NOMO-1 treated with DMSO at 0.1 percent for 48 hours (cell line): ENCODE measurements around the gene DRC7.

Experiments used
- DNase-seq: peaks from one replicate; lab custom pipeline; 2025; ENCODE audit not compliant: unreplicated experiment; lab: John Stamatoyannopoulos, UW

DRC7 gene, protein sequence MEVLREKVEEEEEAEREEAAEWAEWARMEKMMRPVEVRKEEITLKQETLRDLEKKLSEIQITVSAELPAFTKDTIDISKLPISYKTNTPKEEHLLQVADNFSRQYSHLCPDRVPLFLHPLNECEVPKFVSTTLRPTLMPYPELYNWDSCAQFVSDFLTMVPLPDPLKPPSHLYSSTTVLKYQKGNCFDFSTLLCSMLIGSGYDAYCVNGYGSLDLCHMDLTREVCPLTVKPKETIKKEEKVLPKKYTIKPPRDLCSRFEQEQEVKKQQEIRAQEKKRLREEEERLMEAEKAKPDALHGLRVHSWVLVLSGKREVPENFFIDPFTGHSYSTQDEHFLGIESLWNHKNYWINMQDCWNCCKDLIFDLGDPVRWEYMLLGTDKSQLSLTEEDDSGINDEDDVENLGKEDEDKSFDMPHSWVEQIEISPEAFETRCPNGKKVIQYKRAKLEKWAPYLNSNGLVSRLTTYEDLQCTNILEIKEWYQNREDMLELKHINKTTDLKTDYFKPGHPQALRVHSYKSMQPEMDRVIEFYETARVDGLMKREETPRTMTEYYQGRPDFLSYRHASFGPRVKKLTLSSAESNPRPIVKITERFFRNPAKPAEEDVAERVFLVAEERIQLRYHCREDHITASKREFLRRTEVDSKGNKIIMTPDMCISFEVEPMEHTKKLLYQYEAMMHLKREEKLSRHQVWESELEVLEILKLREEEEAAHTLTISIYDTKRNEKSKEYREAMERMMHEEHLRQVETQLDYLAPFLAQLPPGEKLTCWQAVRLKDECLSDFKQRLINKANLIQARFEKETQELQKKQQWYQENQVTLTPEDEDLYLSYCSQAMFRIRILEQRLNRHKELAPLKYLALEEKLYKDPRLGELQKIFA

DNA sequence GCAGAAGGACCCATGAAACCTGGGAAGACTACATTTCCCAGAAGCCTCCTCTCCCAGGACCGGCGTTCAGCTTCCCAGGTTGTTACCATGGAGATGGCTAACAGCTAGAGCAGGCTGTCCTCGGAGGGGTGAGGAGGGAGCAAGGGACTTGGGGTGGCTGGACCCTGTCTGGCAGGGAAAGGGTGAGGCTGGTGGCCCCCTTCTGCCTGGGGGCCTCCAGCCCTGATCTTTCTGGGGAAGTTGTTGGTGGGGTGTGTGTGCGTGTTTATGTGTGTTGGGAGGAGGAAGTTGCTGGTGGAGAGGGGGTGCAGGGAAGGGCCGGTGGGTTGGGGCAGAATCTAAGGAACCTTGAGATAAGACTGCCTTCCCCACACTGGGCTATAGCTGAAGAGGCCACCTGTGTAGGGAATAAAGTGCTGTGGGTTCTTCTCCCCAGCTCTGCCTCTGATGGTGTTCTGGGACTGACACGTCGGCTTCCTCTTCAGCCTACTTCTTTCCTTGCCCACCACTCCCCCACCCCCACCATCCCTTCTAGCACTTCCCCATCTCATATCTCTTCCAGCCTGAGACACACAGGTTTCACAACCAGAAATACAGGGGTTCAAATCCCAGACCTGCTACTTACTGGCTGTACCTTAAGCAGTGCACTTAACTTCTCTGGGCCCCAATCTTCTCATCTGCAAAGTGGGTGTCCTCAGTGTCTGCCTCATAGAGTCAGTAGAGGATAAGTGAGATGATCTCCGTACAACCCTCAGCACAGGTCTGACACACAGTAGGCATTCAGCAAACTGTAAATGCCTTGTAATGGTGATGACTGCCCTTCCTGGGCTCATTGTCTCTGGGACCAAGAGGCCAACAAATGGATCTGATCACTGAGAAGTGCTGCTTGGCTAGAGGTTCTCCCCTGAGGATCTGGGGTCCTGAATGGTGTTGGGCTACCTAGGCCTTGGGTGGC, at the start of gene DRC7:
DRC7 (plus strand) TSS at position 82 of the 955 bp plus-strand sequence. CDS start 3,144 bp downstream, outside the sequence.
- DNase-seq = peak; percentile 87

DNA sequence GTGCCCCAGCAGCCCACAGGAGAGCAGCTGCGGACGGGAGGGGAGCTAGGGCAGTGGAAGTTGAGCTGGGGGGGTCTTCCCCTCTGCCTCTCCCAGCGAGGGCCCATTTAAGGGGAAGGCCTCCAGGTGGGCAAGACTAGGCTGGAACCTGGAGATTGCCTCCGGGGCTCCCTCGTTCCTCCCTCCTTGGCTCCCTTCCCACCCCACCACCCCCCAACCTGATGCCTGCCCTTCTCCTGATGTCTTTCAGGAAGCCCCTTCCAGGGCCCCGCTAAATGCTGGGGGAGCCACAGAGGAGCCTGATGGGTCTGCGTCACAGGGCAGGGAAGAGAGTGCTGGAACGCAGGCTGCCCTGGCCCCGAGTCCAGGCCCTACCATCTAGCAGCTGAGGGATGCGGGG, 49.4 kb upstream of the DRC7 start:
- no peak for DNase-seq

DNA sequence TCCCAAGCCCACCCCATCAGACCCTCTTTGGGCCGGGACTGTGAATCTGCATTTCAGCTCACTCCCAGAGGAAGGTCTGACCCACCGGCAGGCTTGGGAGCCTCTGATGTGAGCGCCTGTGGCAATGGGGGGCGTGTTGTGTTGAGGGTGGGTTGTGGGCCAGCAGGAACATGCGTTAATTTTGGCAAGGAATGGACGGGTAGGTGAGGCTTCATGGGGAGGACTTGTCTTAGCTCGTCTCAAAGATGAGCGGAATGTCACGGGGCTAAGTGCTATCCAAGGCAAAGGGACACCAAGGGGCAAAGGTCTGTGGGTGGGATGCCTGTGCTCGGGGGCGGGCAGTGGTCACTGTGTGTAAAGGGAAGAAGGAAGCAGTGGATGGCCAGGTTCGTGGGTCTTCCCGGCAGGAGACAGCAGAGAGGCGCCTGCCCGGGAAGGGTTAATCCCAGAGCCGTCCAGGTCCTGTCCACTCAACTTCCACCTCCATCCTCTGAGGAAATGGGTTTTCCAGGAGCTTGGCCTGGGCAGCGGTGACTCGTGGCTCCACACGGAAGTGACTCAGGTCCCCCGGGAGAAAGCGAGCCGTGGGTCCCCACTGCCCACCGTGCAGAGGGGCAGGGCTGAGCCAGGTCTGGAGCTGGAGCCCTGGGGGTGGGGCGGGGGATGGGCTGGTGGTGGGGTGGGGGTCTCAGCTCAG, 48.8 kb upstream of the DRC7 start:
- no peak for DNase-seq

DNA sequence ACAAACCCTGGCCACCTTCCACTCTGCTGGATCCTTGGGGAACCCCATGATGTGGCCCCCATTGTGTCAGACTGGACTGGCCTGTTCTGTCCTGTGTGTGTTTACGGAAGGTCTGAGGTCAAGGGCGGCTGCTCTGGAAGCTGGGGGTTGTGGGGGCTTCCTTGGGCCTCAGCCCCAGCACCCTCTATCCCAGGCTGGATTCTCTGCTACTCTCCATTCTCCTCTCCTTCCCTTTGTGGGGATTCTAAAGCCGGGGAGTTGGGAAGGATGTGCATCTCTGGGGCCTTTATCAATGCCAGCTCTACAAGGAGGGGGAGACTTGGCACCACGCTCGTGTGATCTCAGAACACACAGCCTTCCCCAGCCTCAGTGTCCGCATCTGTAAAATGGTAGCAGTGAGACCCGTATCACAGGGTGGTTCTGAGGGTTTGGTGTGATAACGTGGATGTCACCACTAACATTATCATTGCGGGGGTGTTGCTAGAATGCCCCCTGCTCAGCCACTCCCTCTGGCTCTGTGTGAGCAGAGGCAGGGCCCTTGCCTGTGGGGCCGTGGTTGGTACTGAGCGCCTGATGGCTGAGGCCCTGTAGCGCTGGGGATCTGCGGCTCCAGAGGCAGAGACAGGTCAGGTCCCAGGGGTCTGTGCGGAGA, 48.1 kb upstream of the DRC7 start:
- DNase-seq = no peak

DNA sequence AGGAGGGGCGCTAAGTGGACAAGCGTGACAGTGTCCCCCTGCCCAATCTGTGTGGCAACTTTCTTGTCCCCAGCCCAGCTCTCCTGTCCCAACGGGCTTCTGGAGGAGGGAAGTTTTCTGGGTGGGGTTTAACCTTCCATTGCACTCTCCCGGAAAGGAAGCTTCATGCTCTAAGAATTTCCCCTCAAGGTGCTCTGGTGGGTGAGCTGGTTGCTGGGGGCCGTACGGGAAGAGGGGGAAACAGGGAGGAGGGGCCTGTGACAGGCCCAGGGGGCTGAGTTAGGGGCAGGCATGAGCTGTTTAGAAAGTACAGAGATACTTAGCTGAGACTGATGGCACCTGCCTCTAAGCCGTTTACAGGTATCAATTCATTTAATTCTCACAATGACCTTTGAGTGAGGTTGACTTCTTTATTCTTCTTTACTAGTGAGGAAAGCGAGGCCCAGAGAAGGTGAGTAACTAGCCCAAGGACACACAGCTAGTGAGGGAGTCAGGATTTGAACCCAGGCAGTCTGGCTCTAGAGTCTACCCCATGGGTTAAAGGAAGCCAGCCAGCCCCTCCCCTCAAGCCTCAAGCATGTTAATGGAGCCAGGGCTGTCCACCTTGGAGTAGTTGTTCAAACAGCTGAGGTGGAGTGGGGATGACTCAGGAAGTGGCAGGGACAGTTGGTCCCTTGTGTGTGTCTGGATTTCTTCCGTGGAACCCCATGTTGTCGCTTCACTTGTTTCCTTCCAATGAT, 47.3 kb upstream of the DRC7 start:
- DNase-seq = no peak

DNA sequence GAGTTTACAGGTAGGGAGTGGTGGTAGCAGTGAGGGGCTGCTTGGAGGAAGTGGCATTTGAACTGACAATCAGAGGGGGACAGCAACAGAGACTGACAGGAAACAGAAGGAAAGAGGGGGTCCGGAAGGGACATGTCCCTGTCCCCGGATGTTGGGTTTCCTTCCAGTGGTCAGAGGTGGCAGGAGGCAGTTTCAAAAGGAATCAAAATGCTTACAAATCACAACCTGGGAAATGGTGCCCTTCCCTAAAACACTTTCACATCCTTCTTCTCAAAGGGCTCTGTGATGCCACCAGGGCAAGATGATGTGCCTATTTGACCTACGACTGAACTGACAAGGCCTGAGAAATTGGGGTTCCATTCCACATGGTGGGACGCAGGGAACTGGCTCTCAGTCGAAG, 46.5 kb upstream of the DRC7 start:
- peak; percentile 85 for DNase-seq

DNA sequence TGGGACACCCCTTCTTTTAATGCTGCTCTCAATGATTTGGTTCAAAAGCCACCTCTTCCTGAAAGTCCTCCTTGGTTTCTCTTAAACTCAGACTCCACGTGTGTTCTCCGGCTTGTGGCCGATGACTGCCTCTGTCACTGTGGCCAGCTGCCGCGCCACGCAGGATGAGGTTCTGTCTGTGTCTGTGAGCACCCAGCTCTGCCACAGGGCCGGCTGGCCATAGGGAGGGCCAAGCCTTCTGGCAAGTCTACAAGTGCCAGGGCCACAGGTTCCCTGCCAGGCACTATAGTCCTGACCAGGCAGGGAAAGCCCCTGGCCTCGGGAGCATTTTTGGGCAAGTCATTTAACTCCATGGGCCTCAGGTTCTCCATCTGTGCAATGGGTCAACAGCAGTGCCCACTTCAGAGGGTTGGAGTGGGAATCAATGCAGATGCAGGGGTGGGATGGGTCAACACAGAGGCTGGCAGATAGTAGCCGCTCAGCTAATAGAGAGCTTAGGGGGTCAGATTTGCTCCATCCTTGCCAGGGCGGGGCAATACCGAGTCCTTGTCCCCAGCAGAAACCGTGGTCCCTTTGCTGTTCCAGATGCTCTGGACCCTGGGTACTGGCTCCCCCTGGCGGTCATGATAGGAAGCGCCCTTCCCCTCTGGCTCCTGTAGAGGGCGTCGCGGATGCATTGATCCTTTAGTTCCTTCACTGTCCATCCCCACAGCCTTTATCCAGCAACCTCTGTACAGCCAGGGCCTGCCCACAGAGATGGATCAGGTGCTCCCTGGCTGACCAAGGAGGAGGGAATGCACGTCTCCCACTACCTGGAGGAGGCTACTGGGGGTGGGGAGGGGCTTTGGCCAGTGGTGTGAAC, 45.8 kb upstream of the DRC7 start:
- DNase-seq = peak; percentile 80

DNA sequence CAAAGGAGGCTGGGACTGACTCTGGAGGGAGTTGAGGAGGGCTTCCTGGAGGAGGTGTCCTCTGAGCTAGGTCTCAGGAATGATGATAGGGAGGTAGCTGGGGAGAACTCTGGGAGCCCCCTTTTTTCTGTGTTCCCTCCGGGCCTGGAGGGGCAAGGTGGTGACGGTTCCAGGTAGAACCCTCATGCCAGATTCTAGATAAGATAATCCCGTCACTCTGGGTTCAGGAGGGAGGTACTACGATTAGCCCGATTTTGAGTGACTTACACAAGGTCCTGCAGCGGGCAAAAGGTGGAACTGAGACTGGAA, 45.2 kb upstream of the DRC7 start:
- no peak for DNase-seq

DNA sequence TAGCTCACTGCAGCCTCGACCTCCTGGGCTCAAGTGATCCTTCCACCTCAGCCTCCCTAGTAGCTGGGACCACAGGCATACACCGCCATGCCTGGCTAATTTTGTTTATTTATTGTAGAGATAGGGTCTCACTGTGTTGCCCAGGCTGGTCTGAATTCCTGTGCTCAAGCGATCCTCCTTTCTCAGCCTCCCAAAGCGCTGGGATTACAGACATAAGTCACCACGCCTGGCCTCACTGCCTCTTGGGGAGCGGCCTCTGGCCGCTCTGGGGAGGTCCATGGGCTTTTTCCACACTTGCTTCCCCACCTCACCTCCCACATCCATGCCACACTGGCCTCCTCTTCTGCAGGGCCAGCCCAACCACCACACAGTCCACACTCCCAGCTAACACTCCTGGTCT, 44.8 kb upstream of the DRC7 start:
- no peak for DNase-seq

DNA sequence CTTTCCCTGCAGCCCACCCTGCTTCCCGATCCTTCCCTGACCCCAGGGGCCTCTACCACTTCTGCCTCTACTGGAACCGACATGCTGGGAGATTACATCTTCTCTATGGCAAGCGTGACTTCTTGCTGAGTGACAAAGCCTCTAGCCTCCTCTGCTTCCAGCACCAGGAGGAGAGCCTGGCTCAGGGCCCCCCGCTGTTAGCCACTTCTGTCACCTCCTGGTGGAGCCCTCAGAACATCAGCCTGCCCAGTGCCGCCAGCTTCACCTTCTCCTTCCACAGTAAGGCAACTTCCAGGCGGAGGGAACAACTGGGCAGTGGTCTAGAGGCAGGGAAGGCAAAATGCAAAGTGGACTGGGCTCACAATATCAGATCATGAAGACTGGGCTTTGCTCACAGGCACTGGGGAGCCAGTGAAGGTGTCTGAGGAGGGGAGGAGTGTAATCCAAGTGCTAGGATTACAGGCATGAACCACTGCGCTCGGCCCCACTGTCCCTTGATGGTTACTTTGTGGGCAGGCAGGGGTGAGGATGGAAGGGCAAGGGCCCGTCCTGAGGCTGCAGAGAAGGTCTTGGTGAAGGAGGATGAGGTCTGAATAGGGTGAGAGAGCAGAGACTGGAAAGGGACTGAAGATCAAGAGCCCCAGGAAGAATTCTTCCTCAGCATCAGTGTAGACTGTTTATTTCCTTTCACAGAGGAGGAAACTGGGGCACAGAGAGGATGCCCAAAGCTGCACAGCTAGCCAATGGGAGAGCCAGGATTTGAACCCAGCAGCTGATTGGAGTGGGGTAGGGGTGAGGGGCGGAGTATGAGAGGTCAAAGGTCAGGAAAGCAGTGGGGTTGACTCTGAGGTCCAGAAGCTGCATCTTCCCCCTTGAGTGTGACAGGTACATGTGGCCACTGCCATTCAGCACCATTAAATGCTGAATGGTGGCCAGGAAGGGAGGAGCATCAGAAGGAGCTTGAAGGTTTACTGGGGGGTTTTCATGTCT, 43.0 kb upstream of the DRC7 start:
- DNase-seq = no peak

DNA sequence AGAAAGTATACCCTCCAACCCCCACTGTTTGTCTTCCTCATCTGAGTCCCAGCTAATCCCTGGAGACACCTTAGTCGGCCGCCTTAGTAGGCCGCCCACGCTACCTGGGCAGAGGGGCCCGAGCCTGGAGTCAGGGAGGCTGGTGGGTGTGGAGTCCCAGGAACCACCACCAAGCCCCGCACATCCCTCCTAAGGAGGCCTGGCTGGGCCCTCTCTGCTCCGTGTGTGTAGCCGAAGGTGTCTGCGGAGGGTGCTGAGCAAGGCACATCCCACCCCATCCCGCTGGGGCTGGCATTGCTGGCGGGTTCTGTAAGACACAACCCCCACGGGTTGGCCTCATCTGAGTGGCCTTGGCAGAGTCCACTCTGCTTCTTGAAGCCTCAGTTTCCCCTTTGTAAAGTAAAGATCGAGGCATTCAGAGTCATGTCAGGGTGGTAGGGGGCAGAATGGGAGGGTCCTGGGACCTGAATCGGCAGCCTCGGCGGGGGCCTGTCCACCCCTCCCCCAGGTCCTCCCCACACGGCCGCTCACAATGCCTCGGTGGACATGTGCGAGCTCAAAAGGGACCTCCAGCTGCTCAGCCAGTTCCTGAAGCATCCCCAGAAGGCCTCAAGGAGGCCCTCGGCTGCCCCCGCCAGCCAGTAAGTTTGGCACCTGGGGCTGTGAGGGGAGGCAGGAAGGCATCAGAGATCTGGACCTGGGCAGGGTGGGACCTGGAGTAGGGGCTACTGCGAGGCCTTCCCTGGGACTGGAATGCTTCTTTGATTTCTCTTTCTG, 41.7 kb upstream of the DRC7 start:
- DNase-seq = no peak

DNA sequence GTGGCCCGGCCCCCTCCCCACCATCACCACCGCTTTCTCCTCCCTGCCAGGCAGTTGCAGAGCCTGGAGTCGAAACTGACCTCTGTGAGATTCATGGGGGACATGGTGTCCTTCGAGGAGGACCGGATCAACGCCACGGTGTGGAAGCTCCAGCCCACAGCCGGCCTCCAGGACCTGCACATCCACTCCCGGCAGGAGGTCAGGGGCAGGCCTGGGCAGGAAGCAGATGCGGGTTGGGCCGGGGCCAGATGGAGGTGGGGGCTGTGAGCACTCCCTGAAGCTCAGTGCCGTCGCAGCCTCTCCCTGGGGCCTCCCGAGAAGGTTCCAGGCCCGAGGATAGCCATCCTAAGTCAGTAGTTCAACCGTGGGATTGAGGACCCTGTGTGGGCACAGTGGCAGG, 40.7 kb upstream of the DRC7 start:
- DNase-seq = no peak

DNA sequence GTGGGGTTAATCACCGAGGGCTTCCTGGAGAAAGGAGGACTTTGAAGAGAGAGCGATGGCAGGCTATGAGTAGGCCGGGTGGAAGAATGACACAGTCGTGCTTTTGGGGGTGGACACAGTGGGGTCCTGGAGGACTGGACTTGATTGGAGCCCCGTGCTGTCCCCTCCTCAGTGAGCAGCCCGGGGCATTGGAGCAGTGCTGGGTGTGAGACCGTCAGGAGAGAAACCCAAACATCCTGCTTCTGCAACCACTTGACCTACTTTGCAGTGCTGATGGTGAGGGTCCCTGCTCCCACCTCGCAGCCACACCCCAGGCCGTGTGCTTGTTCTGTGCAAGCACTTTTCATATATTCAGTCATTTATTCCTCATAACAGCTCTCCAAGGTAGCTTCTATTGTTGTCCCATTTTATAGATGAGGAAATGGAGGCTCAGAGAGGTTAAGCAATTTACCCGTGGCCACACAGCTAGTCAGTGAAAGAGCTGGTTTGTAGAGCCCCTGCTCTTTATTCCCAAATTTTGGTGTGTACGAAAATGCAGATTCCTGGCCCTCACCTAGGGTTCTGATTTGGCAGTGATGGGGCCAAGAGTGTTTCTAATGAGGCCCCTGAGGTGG, 38.2 kb upstream of the DRC7 start:
- DNase-seq = no peak

DNA sequence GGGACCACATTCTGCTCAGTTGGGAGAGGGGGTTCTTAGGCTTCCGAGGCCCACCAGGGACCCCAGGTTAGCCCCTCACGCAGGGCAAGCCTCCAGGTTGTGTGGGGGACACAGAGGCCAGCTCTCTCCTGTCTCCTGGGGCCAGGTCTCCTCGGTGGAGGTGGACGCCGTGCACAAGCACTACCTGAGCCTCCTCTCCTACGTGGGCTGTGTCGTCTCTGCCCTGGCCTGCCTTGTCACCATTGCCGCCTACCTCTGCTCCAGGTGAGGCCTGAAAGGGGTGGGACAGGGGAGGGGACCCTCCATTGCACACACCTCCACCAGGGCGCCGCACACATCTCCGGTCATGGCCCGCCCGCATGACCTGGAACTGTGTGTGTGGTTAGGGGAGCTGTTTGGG, 37.4 kb upstream of the DRC7 start:
- no peak for DNase-seq

DNA sequence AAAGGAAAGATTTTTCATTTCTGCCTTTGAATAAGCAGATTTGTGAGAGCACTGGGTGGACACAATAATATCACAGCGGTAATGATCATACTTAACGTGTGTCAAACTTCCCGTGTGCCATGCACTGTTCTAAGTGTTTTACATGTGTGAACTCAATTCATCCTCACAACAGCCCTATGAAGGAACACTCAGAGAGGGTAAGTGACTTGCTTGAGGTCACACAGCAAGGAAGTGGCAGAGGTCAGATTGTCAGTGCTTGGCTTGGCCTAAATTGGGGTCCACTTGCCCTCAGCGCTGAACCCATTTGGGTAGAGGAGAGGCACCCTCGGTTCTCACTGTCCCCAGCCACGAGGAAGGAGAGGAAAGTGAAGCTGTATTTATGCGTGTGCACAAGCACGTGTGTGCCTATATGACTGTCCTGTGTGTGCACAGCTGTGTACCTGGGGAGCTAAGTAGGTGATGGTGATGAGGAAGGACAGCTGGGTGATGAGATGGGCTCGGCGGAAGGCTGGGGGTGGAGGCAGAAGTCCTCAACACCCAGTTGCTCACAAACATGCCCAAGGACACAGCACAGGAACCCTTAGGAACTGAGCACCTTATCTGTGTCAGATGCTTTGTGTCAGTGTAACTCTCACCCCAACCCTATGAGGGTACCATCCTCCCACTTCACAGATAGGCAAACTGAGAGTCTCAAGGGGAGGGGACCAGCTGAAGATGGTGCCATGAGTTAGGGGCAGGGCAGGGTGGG, 36.3 kb upstream of the DRC7 start:
- DNase-seq = no peak
